Sigmoid colon (tissue), 4 donors: Measurements from ENCODE around the gene ADAMTS2.

Experiments used
- CTCF ChIP-seq, 4 experiments: fragments of 450-650 bp in 3 of 4; fragments of 200-600 bp in 1 of 4; IDR thresholded peaks; one replicate each; pipeline ENCODE4 v1.5.1; 2016 to 2019; ENCODE audit warnings: antibody characterized with exemption in 4 of 4, mild to moderate bottlenecking in 3 of 4, moderate library complexity in 2 of 4
- POLR2A ChIP-seq, 2 donors: fragments of 450-650 bp; IDR thresholded peaks; one replicate each; pipeline ENCODE4 v1.6.1; 2016; ENCODE audit warnings: antibody characterized with exemption in 2 of 2, mild to moderate bottlenecking in 2 of 2, moderate library complexity in 2 of 2
- POLR2AphosphoS5 ChIP-seq, 4 donors: sonication (generic); formaldehyde crosslinking; IDR thresholded peaks; one replicate each; pipeline ENCODE4 v1.6.1; 2017; ENCODE audit warnings: antibody characterized with exemption in 4 of 4

GRCh38 chr5:179255527-179256327, 89.5 kb downstream of the ADAMTS2 start:
- TF ChIP-seq CTCF (IDR thresholded peaks at IDR 0.05) = no peak
- TF ChIP-seq POLR2AphosphoS5 (IDR thresholded peaks at IDR 0.05) = no peak
- no peak for TF ChIP-seq POLR2A (IDR thresholded peaks at IDR 0.05)
